Activated gamma-delta T cell (primary cell): ENCODE results near the gene CERKL.

Source experiments
- DNase-seq: peaks from one replicate; lab custom pipeline; 2025; lab: John Stamatoyannopoulos, UW

The CERKL gene

GRCh38 chr2:181517685-181518301 lies 139.1 kb downstream of the CERKL start:
- no peak for DNase-seq

GRCh38 chr2:181516992-181517391 lies 139.9 kb downstream of the CERKL start:
- no peak for DNase-seq

- DNase-seq: no peak
Measured at GRCh38 chr2:181515719-181516118, 141.2 kb downstream of the CERKL start.

GRCh38 chr2:181500201-181500600 lies 156.7 kb downstream of the CERKL start:
- no peak for DNase-seq

- DNase-seq: no peak
Measured at GRCh38 chr2:181499231-181499630, 157.7 kb downstream of the CERKL start.
